ENCODE measurements around the gene APOL1. TPM values are rescaled to one million over a fixed set of nuclear protein-coding genes. Genes with fewer than 3 reads are reported as not detected.

Gene APOL1
- total RNA-seq, 1 donor from 2014 or later, result 2.5 TPM

DNA sequence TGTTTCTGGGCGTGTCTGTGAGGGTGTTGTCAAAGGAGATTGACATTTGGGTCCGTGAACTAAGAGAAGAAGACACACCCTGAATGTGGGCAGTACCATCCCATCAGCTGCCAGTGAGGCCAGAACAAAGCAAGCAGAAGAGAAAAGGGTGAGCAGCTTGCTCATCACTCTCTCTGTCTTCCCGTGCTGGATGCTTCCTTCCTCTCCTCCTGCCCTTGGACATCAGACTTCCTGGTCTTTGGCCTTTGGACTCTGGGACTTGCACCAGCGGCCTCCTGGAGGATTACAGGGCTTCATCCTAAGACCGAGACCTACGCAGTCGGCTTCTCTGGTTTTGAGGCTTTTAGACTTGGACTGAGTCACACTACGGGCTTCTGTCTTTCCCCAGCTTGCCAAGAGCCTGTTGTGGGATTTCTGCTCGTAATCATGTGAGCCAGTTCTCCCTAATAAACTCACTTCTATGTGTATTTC, 32.4 kb upstream of the APOL1 start:
- TF ChIP-seq, protein P1, sequence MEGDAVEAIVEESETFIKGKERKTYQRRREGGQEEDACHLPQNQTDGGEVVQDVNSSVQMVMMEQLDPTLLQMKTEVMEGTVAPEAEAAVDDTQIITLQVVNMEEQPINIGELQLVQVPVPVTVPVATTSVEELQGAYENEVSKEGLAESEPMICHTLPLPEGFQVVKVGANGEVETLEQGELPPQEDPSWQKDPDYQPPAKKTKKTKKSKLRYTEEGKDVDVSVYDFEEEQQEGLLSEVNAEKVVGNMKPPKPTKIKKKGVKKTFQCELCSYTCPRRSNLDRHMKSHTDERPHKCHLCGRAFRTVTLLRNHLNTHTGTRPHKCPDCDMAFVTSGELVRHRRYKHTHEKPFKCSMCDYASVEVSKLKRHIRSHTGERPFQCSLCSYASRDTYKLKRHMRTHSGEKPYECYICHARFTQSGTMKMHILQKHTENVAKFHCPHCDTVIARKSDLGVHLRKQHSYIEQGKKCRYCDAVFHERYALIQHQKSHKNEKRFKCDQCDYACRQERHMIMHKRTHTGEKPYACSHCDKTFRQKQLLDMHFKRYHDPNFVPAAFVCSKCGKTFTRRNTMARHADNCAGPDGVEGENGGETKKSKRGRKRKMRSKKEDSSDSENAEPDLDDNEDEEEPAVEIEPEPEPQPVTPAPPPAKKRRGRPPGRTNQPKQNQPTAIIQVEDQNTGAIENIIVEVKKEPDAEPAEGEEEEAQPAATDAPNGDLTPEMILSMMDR (IDR thresholded peaks at IDR 0.05; ENCODE audit: unreplicated experiment), result no peak
- Mint-ChIP-seq H3K9me3 (ENCODE audit: unreplicated experiment) (no peaks in the 10 kb centered on the region), H3K4me1 (ENCODE audit: unreplicated experiment) (peaks cover 23% of the 10 kb centered on the region), H3K27me3 (ENCODE audit: unreplicated experiment) (peaks cover 3% of the 10 kb centered on the region), H3K4me3 (ENCODE audit: unreplicated experiment) (no peak overlapping the region), H3K27ac (ENCODE audit: unreplicated experiment) (no peak overlapping the region), H3K36me3 (ENCODE audit: low read depth, unreplicated experiment) (no peaks in the 10 kb centered on the region)
- DNase-seq (ENCODE audit: low spot score), result no peak

DNA sequence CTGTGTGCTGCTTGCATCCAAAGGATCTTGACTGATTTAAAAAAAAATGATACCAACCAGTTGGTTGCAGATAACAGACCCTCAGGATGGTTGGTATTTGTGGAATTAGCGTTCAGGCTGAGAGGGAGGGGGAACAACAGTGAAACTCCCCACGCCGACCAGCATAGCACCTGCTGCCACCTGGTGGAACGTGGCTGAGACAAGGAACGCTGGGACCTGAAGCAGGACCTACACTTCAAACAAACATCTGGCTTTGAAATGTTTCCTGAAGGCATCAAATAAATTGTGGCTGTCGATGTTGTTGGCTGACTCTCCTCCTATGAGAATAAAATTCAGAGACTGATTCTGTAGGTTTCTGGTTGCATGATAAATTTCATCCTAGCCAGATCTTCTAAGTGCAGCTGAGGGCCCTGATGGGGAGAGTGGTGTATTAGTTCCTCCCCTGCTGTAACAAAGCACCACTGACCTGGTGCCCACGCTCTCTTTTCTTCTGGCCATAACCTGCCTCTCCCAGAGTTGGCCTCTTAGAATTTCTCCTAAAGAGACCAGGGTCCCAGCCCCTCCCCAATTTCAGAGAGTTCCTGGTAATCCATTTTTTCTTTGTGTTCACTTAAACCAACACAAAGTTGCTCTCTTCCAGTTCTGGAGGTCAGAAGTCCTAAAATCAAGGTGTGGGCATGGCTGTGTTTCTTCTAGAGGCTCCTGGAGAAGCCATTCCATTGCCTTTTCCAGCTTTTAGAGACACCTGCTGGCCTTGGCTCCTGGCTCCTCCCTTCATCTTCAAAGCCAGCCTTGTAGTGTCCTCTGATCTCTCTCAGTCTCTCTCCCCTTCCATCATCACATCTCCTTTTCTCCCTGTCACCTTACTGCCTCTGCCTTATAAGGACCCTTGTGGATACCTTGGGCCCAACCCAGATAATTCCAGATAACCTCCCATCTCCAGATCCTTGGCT, 30.9 kb upstream of the APOL1 start:
- H3K4me3 Mint-ChIP-seq (ENCODE audit: unreplicated experiment), result no peak overlapping the region
- peaks cover 8% of the 10 kb centered on the region for H3K36me3 Mint-ChIP-seq (ENCODE audit: low read depth, unreplicated experiment)
- no peaks in the 10 kb centered on the region for H3K9me3 Mint-ChIP-seq (ENCODE audit: unreplicated experiment)
- TF ChIP-seq, protein P1 (IDR thresholded peaks at IDR 0.05; ENCODE audit: unreplicated experiment), result peak; percentile 25
- peaks cover 23% of the 10 kb centered on the region for H3K4me1 Mint-ChIP-seq (ENCODE audit: unreplicated experiment)
- H3K27me3 Mint-ChIP-seq (ENCODE audit: unreplicated experiment), result peaks cover 3% of the 10 kb centered on the region
- DNase-seq (ENCODE audit: low spot score), result peak; percentile 53
- no peak overlapping the region for H3K27ac Mint-ChIP-seq (ENCODE audit: unreplicated experiment)

DNA sequence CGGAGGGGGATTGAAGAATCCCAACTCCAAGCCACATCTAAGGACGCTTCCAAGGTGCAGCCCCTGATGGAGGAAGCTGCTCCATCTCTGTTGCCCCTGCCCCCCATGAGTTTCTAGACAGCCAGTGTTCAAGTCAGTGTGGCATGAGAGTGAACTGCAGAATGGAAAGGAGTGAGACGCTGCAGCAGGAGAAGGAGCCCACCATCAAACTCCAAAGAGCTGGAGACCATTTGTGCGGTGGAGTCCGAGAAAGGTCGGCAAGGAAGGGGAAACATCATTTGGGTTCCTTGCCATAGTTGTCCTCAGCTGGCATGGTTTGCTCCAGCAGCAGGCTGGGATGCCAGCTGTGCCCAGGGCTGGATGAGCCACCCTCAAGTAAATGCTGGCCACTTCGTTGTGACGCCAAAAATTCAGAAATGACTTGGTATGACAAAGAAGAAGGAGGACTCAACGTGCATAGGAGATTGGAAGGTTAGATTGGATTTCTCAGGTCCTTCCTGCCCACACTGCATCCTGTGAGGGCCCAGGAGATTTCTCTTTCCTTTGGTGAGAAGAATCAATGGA, 30.0 kb upstream of the APOL1 start:
- no peak for DNase-seq (ENCODE audit: low spot score)
- peaks cover 8% of the 10 kb centered on the region for H3K36me3 Mint-ChIP-seq (ENCODE audit: low read depth, unreplicated experiment)
- H3K9me3 Mint-ChIP-seq (ENCODE audit: unreplicated experiment), result no peaks in the 10 kb centered on the region
- no peak overlapping the region for H3K27ac Mint-ChIP-seq (ENCODE audit: unreplicated experiment)
- H3K4me3 Mint-ChIP-seq (ENCODE audit: unreplicated experiment), result no peak overlapping the region
- H3K4me1 Mint-ChIP-seq (ENCODE audit: unreplicated experiment), result peaks cover 23% of the 10 kb centered on the region
- peaks cover 3% of the 10 kb centered on the region for H3K27me3 Mint-ChIP-seq (ENCODE audit: unreplicated experiment)
- TF ChIP-seq, protein P1 (IDR thresholded peaks at IDR 0.05; ENCODE audit: unreplicated experiment), result no peak

DNA sequence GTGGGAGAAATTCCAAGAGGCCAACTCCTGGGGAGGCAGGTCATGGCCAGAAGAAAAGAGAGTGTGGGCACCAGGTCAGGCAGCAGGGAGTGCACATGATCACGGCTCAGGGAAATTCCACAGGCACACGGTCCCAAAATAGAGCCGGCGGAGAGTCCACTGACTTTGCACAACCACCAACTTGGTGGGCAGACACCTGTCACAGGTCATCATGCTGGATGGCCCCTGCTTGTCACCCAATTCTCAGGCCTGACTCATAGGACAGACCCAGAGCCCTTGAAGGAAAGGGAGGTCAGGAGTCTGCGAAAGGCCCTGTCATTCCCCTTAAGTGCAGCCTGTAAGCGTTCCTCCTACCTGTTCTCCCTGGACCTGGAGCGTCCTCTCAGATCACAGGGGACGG, 29.4 kb upstream of the APOL1 start:
- Mint-ChIP-seq H3K36me3 (ENCODE audit: low read depth, unreplicated experiment) (peaks cover 12% of the 10 kb centered on the region), H3K9me3 (ENCODE audit: unreplicated experiment) (no peaks in the 10 kb centered on the region), H3K27ac (ENCODE audit: unreplicated experiment) (no peak overlapping the region), H3K4me3 (ENCODE audit: unreplicated experiment) (no peak overlapping the region), H3K4me1 (ENCODE audit: unreplicated experiment) (peaks cover 23% of the 10 kb centered on the region), H3K27me3 (ENCODE audit: unreplicated experiment) (peaks cover 2% of the 10 kb centered on the region)
- TF ChIP-seq, protein P1 (IDR thresholded peaks at IDR 0.05; ENCODE audit: unreplicated experiment), result no peak
- DNase-seq (ENCODE audit: low spot score), result no peak

DNA sequence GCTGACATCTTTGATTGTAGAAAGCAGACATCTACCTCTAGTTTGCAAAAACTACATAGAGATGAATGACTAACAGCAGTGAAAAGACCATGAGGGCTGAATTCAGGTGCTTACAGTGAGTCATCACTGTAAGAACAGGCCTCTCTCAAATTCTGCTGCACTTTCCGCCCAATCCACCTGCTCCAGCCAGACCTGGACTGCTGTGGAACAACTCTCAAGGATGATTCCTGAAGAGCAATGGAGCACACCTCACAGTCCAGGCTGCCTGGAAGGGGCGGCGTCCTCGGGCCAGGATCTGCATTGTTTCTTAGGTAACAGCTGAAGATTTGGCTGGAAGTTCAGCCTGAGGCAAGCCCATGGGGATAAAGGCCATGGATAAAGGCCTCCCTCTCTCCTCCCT, 28.7 kb upstream of the APOL1 start:
- Mint-ChIP-seq H3K36me3 (ENCODE audit: low read depth, unreplicated experiment) (peaks cover 18% of the 10 kb centered on the region), H3K9me3 (ENCODE audit: unreplicated experiment) (no peaks in the 10 kb centered on the region), H3K4me1 (ENCODE audit: unreplicated experiment) (peaks cover 23% of the 10 kb centered on the region), H3K27me3 (ENCODE audit: unreplicated experiment) (peaks cover 2% of the 10 kb centered on the region), H3K27ac (ENCODE audit: unreplicated experiment) (no peak overlapping the region), H3K4me3 (ENCODE audit: unreplicated experiment) (no peak overlapping the region)
- TF ChIP-seq, protein P1 (IDR thresholded peaks at IDR 0.05; ENCODE audit: unreplicated experiment), result no peak
- no peak for DNase-seq (ENCODE audit: low spot score)
